AG10803 (cell line): Measurements from ENCODE around the gene MCM9.

ENCODE experiments used
- DNase-seq: peaks from one replicate; pipeline ENCODE4 v3.0.0; 2010; ENCODE audit warnings: low read depth
- H3K4me3 ChIP-seq: 2 replicates; pipeline ENCODE4 v1.5.1; 2011; ENCODE audit warnings: mild to moderate bottlenecking, low read length, control low read depth
- CTCF ChIP-seq: conservative IDR thresholded peaks from 2 replicates; pipeline ENCODE4 v1.5.1; 2011; ENCODE audit warnings: mild to moderate bottlenecking, low read length, control low read depth, inconsistent platforms

MCM9 gene

DNA sequence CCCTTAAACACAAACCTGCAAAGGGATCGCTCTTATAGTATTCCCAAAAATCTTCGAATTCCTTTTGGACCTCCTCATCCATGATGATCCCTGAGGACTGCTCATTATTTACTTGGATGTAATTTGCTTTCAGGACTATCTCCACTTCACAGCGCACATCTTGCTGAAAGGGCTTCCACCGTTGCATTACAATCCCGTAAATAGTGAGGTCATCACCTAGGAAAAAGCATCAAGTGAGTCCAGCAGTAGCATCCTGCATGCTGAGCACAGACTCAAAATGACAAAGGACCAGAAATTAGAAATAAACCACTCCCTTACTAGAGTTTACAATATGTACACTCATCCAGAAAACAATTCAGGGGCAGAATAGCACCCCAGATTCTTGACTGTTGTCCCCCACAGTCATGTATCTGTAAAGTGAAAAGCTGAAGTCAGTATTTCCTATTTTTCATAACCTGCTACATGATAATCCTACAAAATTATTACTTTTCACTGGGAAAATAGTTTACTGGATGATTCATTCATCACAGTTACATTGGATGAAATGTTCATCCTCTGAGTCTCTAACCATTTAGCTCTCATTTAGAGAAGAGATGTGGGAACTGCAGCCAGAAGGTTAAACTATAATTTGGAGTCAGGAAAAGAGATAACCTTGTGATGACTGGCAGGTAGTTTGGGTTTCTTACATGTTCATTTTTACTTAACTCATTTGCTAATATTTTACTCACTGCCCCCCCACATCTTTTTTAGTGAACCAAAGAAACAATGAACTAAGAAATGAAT, 17.2 kb downstream of the MCM9 start:
- H3K4me3 ChIP-seq: no peak overlapping the region
- DNase-seq: no peak
- no peak for TF ChIP-seq CTCF

DNA sequence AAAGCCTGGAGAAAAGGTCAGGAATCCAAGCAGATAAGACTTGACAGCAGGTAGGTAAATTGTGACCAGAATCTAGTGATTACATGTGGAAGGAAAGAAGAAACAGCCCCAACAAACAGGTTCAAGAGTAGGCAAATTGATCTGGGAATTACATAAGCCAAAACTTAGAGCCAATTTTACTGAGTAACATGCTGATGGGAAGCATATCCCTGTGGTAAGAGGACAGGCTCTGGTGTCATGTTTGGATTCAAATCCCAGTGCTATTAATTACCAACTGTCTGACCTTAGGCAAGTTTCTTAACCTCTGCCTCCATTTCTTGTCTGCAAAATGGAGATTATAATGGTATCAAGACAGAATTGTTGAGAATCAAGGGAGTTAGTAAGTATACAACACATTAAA, 20.4 kb downstream of the MCM9 start:
- DNase-seq: no peak
- no peak for TF ChIP-seq CTCF
- H3K4me3 ChIP-seq: no peak overlapping the region

GRCh38 chr6:118913161-118913560, 21.8 kb downstream of the MCM9 start:
- DNase-seq: no peak
- no peak for TF ChIP-seq CTCF
- H3K4me3 ChIP-seq: no peak overlapping the region

- no peak overlapping the region for H3K4me3 ChIP-seq
- no peak for DNase-seq
- no peak for TF ChIP-seq CTCF
These were observed 22.3 kb downstream of the MCM9 start for GRCh38 chr6:118912646-118913045.

DNA sequence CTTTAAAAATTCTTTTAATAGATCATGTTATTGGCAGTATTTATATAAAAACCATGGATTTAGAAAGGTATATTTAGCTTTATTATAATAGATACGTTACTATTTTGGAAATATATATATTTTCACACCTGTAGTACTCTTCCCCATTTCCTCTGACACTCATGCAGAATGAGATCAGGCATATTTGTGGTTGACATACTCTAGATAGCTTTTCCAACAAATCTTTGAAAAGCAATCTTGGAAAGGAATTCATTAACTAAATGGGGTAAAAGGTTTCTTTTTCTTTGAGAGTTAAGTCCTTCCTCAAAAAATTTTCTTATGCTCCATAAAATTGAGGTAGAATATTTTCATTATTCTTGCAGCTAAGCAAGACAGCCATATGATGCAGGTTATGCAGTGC, 26.5 kb downstream of the MCM9 start:
- DNase-seq: peak; percentile 26
- H3K4me3 ChIP-seq: no peak overlapping the region

DNA sequence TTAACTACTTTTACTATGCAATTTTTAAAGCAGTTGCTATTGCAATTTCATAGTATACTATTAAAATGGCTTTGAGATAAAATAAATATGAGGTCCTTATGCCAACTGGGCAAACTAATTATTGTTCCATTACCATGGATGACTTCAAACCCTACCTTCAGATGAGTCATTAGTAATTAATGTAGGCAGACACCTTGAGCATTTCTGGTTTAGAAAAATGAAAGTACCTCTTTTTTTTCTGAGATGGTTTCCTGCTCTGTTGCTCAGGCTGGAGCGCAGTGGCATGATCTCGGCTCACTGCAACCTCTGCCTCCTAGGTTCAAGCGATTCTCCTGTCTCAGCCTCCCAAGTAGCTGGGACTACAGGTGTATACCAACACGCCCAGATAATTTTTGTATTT, 29.1 kb downstream of the MCM9 start:
- H3K4me3 ChIP-seq: no peak overlapping the region
- TF ChIP-seq CTCF: no peak
- DNase-seq: no peak

More for the DNA sequence above, 26.5 kb downstream of the MCM9 start:
- TF ChIP-seq CTCF: no peak

DNA sequence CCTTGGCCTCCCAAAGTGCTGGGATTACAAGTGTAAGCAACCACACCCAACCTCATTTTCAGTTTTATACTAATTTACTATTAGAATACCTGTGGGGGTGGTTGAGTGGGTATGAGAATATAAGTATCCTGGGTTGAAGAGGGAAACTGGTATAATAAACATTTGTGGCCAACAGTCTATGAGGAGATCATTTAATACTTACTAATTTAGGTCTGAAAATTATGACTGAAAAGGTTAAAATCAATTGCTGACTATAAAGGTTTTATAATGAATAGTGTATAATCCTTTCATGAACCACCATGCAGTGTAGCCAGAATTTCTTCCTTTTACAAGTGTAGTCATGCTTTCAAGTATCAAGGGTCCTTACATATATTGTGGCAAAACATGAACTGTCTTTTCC, 29.9 kb downstream of the MCM9 start:
- H3K4me3 ChIP-seq: no peak overlapping the region
- TF ChIP-seq CTCF: no peak
- no peak for DNase-seq
